Measurements from ENCODE around the gene KDM4B.

DNA sequence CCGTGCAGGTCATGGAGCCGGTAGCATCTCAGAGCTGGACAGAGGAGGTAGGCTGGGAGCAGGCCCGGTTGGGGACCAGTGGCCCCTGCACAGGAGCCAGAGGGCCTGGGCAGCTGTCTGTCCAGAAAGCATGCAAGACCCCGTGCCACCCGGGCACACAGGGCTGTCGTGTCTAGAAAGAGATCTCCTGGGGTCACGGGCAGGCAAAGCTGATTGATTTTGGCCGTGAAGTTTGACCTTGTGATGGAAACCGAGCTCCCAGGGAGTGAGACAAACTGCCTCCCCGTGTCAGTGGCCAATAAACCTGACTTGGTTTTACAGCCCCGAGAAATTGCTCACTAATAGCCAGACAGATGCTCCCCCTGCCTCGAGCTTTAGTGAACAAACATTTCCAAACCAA lies 98.8 kb downstream of the KDM4B start:
- TF ChIP-seq, protein P1, sequence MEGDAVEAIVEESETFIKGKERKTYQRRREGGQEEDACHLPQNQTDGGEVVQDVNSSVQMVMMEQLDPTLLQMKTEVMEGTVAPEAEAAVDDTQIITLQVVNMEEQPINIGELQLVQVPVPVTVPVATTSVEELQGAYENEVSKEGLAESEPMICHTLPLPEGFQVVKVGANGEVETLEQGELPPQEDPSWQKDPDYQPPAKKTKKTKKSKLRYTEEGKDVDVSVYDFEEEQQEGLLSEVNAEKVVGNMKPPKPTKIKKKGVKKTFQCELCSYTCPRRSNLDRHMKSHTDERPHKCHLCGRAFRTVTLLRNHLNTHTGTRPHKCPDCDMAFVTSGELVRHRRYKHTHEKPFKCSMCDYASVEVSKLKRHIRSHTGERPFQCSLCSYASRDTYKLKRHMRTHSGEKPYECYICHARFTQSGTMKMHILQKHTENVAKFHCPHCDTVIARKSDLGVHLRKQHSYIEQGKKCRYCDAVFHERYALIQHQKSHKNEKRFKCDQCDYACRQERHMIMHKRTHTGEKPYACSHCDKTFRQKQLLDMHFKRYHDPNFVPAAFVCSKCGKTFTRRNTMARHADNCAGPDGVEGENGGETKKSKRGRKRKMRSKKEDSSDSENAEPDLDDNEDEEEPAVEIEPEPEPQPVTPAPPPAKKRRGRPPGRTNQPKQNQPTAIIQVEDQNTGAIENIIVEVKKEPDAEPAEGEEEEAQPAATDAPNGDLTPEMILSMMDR (IDR thresholded peaks at IDR 0.05), result no peak
- TF ChIP-seq POLR2A (IDR thresholded peaks at IDR 0.05), result no peak
